NCI-H2107 (cell line): ENCODE measurements around the gene MYCL.
"Not testable (repeated sequence)": the region's sequence is repeated elsewhere in the genome, so short reads cannot be mapped to it uniquely, and the experiment has no call there.

ENCODE experiments used
- DNase-seq: peaks from one replicate; lab custom pipeline; 2025; lab: John Stamatoyannopoulos, UW

The MYCL gene

DNA sequence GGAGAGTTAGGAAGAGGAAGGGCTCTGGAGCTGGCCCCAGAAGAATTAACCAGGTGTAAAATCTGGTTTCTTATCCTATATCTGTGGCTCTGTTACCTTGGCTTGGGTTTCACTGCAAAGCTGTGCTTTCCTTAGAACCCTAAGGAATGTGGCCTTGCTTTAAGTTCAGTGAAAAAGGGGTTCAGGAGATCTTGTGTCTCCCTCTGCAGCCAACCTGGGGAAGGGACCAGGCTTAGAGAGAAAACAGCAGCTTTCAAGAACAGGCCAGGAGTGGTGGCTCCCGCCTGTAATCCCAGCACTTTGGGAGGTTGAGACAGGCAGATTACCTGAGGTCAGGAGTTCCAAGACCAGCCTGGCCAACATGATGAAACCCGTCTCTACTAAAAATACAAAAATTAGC, 16.1 kb upstream of the MYCL start:
- DNase-seq = no peak

- DNase-seq = no peak
Observed at GRCh38 chr1:39915499-39916129, 13.9 kb upstream of the MYCL start.

GRCh38 chr1:39913136-39913535, 11.4 kb upstream of the MYCL start:
- not testable (repeated sequence) for DNase-seq

GRCh38 chr1:39910263-39910662, 8.5 kb upstream of the MYCL start:
- no peak for DNase-seq

GRCh38 chr1:39908534-39908933, 6.8 kb upstream of the MYCL start:
- no peak for DNase-seq

- no peak for DNase-seq
Observed at GRCh38 chr1:39907528-39908453, 6.1 kb upstream of the MYCL start.

DNA sequence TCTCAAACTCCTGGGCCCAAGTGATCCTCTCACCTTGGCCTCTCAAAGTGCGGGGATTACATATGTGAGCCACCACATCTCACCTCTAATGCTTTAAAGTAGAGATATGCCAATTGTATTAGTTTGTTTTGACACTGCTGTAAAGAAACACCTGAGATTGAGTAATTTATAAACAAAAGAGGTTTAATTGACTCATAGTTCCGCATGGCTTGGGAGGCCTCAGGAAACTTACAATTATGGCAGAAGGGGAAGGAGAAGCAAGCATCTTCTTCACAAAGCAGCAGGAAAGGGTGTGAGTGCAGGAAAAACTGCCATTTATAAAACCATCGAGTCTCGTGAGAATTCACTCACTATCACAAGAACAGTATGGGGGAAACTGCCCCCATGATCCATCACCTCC, 3.5 kb upstream of the MYCL start:
- DNase-seq = no peak

DNA sequence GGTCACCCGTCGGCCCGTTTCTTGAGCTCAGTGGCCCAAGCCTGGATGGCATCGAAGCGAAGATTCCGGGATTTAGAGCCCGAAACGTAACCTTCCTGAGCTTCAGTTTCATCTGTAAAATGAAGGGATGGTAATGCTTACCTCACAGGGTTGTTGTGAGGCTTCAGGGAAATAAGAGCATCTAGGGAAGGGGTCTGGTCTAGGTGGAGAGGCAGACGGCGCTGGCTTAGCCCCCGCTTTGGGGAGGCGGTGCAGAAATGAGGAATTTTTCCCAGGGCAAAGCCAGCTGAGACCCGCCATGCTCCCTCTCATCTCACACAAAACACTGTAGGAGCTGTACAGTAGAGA, 717 bp upstream of the MYCL start:
- no peak for DNase-seq

GRCh38 chr1:39901464-39901713, 328 bp downstream of the MYCL start:
- DNase-seq = no peak

DNA sequence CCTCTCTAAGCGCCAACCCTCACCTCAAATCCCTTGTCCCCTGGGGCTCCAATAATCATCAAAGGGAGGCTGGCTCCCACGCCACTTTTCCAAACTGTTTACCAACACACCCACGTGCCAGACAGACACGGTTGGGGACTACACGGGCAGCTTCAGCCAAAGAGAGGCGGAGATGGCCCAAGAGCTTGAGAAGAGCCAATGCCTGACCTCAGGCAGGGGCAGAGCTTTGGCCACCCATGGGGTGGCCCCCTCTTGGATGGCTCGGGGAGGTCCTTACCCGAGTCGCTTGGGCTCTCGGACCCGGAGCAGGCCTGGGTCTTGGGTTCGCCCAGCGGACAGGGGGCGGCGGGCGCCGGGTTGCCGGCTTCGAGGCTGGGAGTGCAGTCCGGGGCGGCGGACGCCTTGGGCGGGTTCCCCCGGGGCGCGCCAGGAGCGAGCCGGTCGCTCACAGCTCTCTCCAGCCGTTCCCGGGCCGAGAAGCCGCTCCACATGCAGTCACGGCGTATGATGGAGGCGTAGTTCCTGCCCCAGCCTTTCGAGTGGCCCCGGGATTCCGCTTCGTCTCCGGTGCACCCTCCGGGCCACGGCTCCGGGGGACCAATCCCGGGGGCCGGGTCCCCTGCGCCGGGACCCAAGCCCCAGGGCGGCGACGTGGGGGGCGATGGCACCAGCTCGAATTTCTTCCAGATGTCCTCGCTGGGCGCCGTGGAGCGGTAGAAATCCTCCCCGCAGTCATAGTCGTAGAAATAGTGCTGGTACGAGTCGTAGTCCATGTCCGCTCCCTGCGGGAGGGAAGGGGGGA, 854 bp downstream of the MYCL start:
- peak; percentile 99 for DNase-seq

DNA sequence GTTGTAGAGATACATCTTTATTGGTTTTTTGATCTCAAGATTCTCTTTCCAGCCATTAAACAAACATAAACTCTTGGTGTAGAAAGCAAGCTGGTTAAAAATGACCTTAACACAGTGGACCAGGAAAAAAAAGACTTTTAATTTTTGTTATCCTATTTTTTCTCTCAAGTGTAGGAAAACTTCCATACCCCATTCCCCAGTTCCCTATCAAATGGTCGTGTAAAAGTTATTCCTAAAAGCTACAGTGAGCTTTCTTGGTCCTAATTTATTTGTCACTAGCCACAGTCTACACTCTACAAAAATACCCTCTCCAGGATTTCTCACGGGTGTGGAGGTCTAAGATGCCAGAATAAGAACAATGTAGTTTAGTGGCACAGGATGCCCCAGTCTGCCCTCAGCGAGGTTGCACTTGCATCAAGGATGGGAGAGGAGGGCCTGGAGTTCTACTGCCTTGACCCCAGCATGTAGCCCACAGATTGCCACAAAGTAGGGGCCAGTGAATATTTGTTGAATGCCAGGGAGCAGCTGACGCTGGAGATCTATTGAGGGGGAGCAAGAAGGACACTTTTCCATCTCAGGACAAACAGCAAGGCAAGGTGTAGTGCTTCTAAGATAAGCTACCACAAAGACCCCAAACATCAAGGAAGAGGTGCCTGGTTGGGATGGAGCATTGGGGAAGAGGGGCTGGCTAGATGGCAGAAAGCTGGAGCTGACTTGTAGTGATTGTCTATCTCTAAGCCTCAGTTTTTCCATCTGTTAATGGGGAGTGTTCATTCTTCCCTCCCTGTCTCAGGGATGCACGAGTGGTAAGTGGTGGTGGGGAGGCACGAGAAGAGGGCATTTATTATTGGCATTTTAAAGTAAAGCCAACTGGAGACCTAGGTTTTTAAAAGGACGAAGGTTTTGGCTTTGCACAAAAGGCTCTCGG, 1.8 kb downstream of the MYCL start:
- DNase-seq = peak; percentile 91

DNA sequence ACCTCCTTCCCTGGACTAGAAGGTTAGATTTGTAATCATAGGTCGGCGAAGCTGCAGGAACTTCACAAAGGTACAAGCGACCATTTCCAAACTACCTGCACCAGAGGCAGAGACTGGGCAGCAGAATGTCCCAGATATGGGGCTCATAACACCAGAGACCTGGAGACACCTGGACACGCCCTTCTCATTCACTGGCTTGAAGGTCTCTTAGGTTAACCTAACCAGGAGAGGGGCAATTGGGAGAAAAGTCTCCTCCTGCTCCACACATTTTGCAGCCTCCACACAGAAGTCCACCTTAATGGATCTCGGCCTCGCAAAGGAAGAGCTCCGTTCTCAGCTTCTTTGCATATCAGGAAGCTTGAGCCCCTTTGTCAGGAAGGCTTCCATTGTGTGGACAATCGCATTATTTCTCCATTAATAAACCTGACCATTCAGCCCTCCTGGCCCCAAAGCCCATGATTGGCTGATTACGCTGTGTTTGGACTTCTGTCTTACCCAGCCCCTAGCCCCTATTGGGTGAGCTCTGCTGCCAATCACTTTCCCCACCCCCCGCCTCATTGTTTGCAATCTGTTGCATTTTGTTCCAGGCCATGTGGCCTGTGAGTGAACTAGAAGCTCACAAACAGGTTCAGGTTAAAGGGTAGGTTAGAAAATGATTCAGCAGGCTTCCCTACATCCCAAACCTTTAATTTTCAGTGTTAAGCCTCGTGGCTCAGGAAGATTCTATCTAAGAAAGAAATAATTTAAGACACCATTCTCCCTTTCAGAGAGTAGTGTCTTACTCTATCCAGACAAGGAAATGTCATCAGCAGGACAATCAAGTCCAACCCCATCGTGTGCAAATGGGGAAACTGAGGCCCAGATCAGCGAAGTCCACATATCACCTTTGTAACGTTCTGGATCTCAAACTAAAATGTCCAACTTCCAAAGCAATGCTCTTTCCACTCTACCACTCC, 2.8 kb downstream of the MYCL start:
- peak; percentile 100 for DNase-seq

DNA sequence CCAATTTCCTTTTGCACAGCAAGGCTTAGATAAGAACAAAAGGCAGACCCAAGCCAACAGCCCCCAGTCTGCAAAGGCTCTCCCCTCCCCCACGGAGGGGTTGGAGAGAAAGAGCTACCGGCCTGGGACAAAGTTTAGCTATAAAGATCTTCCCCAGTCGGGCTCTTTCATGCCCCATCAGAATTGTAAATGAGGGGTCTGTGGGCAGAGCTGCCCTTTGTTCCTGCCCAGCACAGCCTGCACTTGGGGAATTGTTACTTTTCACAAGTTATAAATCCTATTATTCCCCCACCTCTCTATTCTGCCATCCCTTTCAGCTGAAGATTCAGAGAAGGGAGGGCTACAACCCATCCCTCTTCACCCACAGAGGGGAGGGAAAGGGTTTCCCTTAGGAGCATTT, 3.5 kb downstream of the MYCL start:
- DNase-seq = no peak

DNA sequence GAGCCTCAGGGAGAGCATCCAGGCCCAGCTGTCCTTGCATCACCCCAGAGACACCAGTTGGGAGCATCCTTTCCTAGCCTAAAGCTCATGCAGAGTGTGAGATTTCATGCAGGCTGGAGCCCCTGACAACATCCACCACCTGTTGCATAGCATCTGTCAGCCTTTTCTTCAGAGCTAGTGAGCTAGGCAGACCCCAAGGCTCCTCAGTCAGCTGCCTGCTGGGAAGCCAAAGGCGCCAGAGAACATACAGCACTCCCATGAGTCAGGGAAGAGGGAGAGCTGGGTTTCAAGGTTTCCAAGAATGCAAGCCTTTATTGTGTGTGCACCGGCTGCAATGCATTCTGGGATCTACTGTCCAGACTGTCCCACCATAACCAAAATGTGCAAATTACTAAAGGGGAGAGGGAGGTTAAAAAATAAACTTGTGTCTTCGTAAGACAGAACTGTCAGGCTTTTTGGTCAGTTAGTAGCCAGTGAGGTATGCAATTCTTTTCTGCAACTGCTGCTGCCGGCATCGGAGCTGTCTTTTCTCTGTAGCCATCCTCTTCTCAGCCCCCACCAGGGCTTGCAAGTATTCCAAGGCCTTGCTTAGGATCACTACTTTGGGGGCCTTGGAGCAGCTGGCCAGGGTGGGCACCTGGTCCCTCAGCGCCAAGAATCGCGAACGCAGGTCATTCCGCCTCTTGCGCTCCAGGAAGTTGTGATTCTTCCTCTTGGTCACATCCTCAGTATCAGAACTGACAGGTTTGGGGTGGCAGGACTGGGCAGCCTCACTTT, 4.6 kb downstream of the MYCL start:
- peak; percentile 91 for DNase-seq

DNA sequence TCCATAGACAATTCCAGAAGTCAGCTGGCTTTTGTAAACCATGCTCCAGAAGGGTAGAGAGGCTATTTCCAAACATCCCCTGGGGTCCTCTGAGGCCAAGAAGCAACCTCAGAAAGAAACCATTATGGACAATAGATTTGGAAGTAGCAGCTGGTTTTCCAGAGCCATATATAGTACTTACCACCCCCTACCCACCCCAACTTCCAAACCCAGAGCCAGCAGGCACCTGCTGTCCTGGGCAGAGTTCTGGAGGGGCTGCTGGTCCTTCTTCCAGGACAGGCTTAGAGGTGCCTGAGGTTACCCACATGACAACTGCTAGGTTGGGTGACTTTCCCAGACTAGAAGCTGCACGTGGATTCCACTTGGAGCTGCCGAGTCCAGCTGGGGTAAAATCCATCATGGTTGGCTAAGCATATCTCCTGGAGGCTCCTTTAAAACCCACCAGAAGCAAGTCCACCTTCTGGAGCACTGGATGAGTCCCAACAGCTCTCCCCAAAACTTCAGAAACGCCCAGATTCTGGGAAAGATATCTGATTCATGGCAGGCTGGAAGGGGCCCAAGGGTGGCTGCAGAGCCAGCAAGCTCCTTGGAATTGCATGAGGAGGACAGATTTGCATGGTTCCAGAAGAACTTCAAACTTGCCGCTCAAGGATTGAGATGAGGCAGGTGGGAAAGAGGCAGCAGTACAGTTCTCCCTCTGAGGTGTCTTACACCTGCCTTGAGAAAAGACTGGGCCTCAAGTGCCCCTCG, 5.8 kb downstream of the MYCL start:
- no peak for DNase-seq

GRCh38 chr1:39894884-39895495, 6.7 kb downstream of the MYCL start:
- no peak for DNase-seq

DNA sequence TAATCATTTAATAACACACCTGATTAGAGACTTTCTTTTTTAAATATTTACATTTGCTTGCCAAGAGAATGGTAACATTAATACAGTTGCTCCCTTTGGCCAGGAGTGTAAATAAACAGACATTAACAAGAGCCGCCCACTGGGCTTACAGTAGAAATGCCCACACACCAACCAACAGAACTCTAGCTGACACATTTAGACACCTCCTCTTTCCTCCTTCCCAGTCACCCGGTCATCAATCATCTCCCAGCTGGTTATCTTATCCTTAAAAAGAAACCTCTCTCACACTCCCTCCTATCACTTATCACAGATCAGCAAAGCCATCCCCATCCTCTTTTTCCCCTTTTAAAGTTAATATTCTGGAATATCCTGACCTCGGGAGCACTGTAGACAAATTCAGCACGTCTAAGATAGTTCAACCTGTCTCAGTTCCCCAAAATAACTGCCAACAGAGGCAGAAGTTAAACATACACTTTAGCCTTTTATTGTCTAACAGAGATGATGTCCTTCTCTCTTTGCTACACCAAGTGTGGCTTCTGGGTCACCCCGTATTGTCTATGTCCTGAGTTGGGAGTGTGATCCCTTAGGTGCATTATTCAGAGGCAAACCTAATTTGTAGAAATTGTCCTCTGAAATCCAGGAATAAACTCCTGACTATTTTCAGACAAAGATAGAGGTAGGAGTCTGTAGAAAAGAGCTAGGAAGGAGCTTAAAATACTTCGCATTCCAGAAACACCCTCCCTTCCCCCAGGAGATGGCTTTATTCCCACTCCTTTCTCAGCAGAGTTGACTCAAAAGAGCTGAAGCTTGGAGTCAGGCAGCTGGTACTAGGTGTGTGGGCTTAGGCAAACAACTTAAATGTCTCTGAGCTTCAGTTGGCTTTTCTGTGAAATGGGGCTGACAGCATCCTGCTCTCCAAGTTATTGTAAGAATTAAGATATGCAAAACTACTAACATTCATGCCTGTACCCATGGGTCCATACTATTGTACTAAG, 8.8 kb downstream of the MYCL start:
- peak; percentile 97 for DNase-seq

- no peak for DNase-seq
Observed at GRCh38 chr1:39890880-39891279, 10.8 kb downstream of the MYCL start.
